NCI-H345 (cell line): ENCODE data around the gene ARHGAP42.

ENCODE experiments used
- DNase-seq: peaks from one replicate; lab custom pipeline; 2025; lab: John Stamatoyannopoulos, UW

ARHGAP42 gene

DNA sequence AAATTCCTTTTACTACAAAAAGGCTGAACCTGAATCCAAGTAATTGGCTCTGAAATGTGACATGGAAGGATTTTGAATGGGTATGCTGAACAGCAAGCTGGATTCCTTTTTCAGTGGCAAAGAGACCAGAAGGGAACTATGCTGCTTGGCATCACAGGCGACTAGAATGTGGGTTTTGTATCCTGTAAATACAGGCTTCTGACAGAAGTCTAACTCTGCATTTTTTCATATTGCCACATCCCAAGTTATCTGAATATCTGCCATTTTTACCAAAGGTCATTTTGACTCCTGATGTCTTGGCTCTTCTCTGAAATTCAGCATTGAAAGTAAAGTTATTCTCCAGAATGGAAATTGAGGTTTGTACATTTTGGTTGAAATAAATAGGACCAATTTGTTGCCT, 145.7 kb downstream of the ARHGAP42 start:
- no peak for DNase-seq

- no peak for DNase-seq
Observed at GRCh38 chr11:100833276-100833675, 146.2 kb downstream of the ARHGAP42 start.

GRCh38 chr11:100835854-100836253, 148.8 kb downstream of the ARHGAP42 start:
- DNase-seq, result no peak

- DNase-seq, result no peak
Observed at GRCh38 chr11:100837311-100837710, 150.2 kb downstream of the ARHGAP42 start.

DNA sequence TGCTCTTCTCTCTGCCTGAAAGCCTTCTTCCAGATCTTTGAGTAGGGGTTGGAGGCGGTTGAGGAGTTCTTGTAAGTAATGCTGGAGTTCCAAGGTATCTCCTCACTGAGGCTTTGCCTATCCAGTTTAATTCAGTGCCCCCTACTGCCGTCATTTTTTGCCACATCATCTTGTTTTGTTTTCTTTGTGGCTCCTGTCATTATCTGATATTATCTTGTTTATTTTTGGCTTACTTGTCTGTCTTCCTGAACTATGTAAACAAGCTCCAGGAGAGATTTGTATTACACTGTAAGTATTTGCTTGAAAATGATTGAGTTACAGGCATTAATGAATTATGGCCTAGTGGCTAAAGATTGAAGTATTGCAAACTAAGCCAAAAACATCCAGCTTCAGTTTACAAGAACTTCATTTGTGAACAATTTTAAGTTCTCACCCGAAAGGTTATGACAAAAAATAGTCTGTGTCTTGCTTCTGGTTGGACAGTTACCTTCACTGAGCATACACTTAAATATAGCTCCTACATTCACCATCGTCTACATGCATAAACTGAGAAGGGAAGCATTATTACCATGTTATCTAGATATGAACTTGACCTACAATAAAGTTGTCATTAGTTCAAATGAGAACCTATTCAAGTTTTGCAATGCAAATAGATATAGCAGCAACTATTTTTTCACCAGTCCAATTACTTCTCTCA, 154.8 kb downstream of the ARHGAP42 start:
- DNase-seq, result no peak

DNA sequence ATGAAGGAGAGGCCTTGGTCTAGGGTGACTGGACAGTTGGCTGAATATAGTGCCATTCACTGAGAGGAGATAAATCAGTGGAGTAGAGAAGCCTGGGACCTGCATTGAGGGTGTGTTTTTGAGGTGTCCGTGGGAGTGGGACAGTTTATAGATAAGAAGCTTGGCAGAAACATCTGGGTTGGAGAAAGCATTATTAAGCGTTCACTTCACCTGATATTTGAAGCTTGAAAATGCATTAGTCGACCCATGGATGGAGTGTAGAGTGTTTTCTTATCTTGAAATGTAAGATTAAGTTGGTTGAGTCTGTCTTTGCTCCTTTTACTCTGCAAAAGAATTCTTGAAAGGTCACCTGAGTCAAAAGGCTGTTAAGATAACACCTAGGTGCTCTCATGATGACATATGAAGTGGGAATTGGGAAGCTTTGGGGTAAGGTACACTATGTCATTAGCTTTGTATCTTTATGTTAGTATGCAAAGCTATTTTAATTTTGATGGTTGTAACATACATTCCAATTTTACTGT, 160.7 kb downstream of the ARHGAP42 start:
- no peak for DNase-seq

GRCh38 chr11:100849009-100849900, 162.2 kb downstream of the ARHGAP42 start:
- DNase-seq, result no peak

DNA sequence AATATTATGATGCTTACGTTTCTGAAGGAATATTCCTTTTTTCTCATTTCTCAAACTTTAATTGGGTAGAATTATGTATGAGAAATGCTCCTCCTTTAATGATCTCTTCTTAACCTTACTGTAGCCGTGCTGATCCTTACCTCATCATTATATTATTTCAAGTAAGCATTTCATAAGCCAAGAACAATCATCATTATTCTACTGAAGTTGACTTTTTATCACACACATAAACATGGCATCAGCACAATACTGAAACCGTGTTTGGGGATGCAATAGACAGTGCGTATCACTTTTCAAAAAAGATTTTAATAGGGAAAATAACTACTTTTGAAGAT, 162.8 kb downstream of the ARHGAP42 start:
- no peak for DNase-seq

DNA sequence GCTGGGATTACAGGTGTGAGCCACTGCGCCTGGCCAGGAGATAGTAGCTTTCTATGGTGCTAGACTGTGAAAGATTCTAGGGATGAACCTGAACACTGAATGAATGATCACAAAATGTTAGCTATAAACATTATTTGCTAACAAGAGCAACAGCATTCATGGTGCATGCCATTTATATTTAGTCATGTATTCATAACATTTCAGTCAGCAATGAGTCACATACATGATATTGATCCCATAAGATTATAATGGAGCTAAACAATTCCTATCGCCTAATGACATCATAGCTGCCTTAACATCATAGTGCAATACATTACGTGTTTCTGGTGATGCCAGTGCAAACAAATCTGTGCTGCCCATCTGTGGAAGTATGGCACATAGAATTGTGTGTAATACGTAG, 164.1 kb downstream of the ARHGAP42 start:
- no peak for DNase-seq

DNA sequence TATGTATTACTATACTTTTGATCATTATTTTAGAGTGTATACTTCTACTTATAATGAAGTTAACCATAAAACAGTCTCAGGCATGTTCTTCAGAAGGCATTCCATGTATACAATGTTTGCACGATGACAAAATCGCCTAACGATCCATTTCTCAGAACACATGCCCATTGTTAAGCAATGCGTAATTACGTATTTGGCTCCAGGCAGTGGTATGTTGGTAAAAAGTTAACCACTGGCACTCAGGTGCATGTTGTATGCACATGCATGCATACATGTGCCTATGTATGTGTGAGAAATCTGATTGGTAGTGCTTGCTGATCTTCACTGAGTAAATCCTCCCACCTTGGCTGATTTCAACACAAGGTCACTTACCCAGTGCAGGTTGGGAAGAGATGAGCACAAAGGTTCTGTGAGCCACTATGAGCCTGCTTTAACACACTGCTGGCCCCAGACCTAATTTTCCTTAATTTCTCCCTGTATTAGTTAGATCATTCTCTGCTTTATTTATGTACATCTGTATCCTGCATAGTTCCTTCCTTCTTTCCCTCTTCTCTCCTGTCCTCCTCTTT, 164.6 kb downstream of the ARHGAP42 start:
- no peak for DNase-seq

GRCh38 chr11:100855466-100856067, 168.5 kb downstream of the ARHGAP42 start:
- peak; percentile 43 for DNase-seq

- DNase-seq, result no peak
Observed at GRCh38 chr11:100857236-100858005, 170.3 kb downstream of the ARHGAP42 start.

DNA sequence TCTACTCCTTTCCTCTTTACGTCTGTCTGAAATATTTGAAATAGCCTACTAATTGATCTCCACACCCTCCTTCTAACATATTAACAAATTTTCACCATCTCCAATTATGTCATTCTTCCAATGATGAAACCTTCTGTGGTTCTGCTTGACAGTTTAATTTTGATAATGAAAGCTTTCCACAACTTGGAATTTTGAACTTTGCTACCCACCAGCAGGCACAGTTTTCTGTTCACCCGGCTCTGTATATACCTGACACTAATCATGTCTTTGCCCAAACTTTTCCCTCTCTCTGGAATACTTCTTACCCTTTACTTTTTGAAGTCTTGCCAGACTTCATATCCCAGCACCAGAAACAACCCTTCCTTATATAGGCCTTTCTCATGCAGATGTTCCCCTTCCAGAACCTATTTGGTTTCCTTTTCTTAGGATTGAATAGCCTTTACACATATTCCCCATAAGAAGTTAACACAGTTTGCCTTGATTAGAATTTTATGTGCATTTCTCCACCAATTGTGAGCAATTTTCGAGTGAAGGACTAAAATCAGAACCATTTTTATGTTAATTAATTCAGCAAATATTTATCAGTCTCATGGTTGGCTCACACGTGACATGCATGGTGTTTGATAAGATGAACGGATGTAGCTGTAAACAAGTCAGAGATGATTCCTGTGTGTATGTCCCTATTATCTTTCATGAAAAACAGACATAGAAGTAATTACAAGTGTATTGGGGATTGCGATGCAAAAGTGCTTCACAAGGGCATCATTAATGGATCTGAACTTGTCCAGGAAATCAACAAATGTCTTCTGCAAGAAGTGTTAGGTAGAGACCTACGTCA, 173.4 kb downstream of the ARHGAP42 start:
- no peak for DNase-seq

DNA sequence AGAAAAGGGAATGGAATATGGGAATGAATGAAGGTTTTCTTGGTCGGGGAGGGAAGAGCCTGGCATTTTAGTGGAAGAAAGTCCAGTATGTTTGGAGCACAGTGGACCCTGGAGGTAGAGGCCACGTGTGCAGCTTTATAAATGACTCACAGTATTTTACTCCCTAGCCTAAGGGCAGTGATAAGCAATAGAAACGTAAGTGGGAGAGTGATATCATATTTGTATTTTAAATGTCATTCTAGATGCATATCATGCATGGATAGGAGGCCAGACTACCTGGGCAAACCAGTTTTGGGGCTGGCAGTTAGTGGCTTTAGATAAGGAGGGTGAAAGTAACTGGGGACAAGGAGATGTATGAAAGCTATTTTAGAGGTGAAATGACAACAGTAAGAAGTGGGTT, 174.1 kb downstream of the ARHGAP42 start:
- DNase-seq, result no peak

DNA sequence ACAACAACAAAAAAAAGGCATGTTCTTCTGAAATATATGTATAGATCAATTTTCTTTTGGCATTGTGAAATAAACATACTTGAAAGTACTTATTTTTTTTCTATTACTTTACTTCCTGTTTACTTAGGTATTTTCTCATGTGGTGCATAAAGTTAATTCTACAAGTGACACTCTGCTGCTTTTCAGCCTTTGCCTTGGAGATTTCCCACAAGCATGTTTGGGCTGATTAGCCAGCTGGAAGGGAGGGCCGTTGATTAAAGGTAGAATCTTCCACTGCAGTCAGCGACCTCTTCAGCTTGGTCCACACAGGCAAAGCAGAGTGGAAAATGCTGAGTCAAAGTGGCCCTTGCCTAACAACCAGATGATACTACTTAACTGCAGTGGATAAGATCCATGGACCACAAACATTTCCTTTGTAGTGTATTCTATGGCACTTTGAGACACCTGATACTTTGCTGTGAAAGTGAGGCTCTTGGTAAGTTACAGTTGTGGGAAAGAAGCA, 176.0 kb downstream of the ARHGAP42 start:
- DNase-seq, result no peak

DNA sequence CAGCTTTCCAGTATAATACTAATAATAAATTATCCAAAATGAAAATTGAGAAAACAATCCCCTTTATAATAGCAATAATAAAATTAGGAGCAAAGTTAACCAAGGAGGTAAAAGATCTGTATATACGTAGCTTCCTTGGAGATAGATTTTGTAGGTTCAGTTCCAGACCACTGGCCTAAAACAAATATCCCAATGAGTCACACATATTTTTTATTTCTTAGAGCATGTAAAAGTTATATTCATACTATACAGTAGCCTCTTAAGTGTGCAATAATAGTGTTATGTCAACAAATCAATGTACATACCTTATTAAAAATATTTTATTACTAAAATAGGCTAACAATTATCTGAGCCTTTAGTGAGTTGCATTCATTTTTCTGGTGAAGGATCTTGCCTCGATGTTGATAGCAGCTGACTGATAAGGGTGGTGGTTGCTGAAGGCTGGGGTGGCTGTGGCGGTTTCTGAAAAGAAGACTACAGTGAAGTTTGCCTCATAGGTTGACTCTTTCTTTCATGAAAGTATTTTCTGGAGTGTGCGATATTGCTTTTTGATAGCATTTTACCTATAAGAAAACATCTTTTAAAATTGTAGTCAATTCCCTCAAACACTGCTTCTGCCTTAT, 178.5 kb downstream of the ARHGAP42 start:
- DNase-seq, result no peak

DNA sequence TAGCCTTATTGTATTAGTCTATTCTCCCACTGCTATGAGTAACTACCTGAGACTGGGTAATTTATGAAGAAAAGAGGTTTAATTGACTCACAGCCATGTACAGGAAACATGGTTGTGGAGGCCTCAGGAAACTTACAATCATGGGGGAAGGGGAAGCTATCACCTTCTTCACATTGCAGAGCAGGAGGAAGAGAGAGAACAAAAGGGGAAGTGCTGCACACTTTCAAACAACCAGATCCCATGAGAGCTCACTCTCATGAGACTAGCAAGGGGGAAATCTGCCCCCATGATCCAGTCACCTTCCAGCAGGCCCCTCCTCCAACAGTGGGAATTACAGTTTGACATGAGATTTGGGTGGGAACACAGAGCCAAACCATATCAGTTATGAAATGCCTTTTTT, 179.4 kb downstream of the ARHGAP42 start:
- no peak for DNase-seq

- no peak for DNase-seq
Observed at GRCh38 chr11:100867606-100868005, 180.5 kb downstream of the ARHGAP42 start.

- DNase-seq, result no peak
Observed at GRCh38 chr11:100869328-100869727, 182.2 kb downstream of the ARHGAP42 start.

DNA sequence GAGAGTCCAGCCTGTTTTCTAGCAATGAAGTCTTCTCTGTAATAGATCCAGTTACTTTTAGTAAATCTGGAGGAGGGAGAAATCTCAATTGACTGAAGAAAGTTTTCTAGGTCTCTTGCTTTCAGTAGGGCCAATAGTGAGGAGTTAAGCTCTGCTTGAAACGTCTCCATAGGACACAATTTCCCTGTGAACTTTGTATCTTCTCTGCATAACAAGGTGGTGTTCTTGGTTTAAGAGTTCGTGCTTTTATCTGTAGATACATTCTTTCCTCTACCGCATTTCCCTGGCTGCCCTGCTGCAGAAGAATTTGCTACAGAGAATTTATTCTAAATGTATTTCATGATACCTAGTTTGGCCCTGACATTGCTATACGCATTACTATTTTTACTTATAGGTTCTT, 183.1 kb downstream of the ARHGAP42 start:
- DNase-seq, result no peak
